HG02571 (cell line): ENCODE data around the gene NRBF2.
"Not testable (repeated sequence)": the region's sequence is repeated elsewhere in the genome, so short reads cannot be mapped to it uniquely, and the experiment has no call there.

ENCODE experiments used
- ATAC-seq: cut with Tn5 transposase; IDR thresholded peaks from one replicate; pipeline ENCODE4 v1.9.1; 2021; ENCODE audit warnings: mild to moderate bottlenecking, moderate library complexity; ENCODE audit not compliant: unreplicated experiment

NRBF2 gene

DNA sequence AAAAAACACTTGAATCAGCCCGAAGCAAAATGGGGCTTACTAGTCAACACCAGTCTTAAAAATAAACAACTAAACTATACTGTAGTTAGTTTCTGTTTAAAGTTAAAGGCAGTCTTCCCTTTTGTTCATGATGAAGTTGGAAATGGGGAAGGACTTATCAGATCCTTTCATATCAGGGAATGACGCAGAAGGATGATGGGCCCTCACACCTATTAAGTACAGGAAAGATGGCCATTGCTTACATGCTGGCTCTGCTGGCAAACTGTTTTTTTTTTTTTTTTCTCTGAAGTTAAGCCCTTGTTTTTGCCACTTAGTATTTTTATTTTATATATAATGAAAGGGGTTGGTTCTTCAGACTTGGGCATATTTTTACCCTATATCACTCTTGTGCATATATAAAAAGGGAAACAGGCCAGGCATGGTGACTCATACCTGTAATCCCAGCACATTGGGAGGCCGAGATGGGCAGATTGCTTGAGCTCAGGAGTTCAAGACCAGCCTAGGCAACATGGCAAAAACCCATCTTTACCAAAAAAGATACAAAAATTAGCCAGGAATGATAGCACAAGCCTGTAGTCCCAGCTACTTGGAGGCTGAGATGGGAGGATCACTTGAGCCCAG is 16.6 kb upstream of the NRBF2 start:
- no peak for ATAC-seq

DNA sequence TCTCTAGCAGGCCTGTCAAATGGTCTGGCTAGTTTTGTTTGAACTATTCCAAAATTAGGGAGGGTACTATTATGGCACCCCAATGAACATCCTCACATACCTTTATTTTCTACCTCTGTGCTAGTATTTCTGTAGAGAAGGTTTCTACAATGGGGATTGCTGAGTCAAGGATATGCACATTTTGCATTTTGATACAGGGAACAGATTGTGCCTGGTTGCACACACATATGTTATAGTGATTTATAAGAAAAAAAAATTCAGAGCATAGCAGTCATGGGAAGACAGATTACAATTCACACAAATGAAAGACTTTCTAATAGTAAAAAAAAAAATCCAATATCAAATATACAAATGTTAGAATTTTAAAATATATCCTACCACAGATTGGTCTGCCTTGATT is 14.1 kb upstream of the NRBF2 start:
- ATAC-seq: no peak

DNA sequence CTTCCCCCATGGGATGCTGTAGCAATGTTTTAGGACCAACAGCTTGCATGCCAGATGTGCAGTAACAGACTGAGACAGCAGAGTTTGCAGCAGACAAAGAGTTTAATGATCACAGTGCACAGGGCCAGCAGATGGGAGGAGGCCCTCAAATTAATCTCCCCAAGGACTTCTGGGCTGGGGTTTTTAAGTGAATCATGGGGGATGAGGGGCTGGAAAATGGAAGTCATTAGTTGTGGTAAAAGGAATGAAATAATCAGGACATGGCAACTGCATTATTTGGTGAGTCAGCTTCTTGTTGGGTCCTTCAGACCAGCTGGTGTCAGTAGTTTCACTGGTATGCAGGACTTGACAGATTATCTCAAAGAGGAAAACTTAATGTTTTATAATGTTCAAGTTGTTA is 12.6 kb upstream of the NRBF2 start:
- no peak for ATAC-seq

DNA sequence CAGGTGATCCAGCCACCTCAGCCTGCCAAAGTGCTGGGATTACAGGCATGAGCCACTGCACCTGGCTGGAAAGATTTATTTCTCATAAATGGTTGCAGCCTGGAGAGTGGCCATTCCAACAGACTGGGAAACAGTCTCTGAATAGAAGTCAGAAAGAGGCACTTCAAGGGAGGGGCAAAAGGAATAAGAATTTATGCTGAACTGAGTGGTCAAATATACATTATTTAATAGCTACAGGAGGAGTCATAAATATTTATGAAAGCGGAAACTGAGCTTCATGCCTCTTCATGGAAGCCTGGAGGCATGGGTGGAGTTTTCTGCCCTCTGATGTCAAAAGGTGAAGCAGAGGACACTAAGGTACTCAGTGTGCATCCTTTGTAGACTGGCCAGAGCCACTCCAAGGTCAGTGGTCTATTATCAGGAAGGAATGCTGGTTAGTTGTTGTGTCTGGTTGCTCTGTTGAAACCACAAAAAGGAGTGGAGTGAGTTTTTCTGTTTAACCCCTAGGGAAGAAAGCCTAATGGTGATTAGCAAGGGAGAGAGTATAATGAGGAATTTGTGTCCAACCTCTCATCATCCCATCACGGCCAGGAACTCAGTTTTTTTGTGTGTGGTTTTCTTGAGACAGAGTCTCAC is 9.3 kb upstream of the NRBF2 start:
- no peak for ATAC-seq

DNA sequence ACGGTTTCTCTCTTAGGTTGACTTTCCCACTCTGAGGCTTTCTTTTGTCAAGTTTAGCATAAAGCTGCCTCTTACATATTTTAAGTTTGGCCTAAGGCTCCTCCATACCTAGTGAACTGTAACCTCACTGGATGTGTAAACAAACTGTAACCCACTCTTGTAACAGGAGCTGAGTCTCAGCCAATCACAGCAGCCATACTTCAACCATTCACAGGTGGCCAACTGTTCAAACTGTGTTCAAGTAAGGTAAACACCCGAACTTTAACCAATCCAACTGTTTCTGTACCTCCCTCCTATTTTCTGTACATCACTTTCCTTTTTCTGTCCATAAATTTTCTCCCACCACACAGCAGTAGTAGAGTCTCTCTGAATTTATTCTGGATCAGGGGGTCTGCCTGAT is 7.7 kb upstream of the NRBF2 start:
- no peak for ATAC-seq

DNA sequence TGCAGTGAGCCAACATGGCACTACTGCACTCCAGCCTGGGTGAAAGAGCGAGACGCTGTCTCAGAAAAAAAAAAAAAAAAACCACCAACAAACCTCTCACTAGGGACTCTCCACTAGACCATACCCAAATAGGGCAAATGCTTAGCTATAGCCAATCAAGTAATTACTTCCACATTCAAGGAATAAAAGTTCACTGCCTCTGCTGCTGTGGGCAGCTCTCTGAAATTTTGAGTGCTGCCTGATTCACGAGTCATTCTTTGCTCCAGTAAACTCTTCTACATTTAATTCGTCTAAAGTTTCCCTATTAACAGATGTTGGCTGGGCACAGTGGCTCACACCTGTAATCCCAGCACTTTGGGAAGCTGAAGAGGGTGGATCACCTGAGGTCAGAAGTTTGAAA is 4.7 kb upstream of the NRBF2 start:
- no peak for ATAC-seq

DNA sequence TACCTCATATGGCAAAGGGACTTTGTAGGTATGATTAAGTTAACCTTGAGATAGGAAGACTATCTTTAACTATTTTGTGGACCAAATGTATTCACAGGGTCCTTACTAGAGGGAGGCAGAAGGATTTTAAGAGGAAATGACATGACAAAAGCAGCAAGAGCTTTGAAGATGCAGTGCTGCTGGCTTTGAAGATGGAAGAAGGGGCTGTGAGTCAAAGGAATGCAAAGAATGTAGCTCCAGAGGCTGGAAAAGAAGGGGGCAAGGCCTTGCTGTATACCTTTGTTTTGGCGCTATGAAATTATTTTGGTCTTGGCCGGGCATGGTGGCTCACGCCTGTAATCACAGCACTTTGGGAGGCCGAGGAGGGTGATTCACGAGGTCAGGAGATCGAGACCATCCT is 3.2 kb upstream of the NRBF2 start:
- ATAC-seq: no peak

DNA sequence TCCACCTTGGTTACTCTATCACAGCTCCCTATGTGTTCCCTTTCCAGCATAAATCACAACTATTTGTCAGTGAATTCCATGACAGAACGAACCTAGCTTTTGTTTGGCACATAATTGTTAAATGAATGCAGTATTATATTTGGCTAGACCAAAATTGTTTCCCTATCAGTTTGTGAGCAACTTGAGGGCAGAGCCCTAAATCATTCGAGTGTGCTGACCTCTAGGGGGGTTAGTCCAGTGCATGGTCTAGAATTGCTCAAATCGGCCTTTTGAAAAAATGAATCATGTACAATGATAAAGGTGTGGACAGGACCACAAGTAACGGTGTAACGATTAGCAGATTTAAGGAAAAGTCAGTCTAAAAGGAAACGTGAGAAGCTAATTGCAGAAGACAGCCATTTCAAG is 475 bp upstream of the NRBF2 start:
- ATAC-seq: no peak

DNA sequence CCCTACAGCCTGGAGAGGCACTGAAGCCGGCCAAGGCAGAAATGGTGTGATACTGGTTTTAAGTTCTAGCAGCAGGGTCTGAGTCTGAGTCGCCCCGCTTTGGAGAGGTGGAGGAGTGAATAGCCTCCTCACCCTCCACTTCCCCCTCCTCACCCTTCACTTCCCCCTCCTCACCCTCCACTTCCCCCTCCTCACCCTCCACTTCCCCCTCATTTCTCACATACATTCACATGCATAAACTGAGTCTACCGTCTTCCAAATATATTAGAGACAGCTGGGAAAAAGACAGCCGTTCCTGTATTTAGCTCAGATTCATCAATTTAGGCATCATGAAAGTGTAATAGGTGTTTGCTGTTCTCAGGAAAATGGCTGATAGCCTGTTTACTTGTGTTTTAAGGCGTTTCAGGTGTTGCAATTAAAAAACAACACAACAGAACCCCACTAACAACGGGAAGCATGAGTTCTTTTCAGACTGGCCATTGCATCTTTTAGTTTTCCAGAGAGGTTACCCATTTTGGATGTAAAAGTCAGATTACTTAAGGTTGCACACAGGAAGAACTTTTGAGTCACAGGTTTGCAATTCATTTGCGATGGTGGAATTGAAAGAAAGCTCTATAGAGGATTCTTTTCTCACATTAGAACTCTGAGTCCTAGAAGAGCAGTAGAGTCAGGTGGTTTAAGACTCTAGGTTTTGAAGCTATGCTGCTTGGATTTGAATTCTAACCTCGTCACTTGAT is 861 bp downstream of the NRBF2 start:
- ATAC-seq: no peak

DNA sequence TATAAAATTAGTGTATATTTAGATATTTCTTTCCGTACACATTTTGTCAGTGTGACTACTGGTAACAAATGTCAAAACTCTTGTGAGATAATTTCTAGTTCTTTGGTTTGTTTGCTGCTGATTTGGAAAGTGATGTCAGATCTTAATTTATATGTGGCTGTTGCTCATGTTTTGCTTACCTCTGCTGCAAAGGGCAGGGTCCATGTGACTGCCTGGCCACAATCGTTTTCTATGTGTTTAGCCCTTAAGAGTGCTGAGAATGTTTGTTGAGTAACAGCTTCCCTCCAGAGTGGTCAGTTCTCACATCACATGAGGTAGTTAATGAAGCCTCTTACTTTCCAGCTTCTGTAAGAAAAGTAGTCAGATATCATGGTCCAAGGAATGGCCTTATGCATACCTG is 4.2 kb downstream of the NRBF2 start:
- ATAC-seq: no peak

DNA sequence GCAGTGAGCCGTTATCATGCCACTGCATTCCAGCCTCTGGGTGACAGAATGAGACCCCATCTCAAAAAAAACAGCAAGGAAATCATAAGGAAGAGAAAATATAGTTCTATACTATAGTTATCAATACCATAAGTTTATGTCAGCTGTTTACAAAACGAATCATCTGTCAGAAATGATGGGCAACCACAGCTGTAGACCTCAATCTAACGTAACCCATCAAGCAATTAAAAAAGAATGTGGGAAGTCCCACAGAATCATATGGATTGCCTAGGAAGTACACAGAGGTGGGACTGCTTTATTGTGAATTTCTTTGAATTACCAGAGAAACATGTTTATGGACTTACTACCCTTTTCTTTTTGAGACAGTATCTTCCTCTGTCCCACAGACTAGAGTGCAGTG is 6.9 kb downstream of the NRBF2 start:
- ATAC-seq: no peak

DNA sequence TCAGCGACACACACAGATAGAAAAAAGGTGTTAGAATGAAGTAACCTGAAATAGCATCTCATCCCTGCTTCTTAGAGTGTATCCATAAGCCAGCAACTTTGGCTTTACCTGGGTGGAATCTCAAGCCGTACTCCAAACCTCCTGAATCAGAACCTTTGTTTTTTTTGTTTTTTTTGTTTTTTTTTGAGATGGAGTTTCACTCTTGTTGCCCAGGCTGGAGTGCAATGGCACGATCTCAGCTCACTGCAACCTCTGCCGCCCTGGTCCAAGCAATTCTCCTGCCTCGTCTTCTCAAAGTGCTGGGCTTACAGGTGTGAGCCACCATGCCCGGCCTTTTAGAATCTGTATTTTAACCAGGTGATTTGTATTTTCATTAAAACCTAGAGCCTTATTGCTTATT is 9.0 kb downstream of the NRBF2 start:
- no peak for ATAC-seq

DNA sequence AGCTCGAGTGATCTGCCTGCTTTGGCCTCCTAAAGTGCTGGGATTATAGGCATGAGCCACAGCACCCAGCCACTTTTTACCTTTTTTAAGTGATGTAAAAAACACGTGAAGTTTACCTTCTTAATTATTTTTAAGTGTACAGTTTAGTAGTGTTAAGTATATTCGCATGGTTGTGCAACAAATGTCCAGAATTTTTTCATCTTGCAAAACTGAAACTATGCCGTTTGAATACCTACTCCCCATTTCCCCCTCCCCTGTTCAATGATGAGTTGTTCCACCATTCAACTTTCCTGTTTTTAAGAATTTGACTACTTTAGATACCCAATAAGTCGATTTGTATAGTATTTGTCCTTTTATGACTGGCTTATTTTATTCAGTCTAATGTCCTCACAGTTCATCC is 10.9 kb downstream of the NRBF2 start:
- no peak for ATAC-seq

DNA sequence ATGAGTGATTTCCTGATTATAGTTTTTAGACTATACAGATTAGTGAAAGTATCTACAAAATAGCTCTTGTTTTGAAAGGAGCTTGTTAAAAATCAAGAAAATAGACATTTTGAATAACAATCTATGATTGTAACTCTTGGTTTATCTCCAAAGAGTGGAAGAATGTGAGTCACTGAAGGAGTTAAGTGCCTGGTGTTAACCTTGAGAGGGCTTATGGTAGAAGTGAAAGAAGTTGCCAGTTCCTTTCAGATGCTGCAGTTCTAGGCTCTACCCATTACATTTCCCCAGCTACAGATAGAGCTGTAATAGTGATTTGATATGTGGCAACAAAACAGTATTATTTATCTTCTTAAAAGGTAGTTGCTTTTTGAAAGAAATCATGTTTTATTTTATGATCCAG is 12.7 kb downstream of the NRBF2 start:
- ATAC-seq: no peak

DNA sequence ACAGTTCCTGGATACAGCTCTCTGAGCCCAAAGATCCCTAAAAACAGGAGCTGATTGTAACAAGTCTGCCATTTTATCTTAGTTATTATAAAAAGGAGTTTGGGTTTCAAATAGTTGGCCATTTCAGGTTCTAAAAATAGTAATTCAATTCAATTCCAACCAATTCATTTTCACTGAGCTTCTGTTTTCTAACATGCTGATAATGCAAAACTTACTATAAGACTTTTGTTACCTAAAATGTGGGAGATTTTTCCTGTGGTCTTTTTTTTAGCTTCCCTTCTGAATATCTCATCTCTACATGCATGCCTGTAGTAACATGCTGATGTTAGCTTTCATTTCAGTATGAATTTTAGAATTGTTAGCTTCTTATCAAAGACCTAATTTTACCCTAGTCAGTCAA is 13.4 kb downstream of the NRBF2 start:
- no peak for ATAC-seq

DNA sequence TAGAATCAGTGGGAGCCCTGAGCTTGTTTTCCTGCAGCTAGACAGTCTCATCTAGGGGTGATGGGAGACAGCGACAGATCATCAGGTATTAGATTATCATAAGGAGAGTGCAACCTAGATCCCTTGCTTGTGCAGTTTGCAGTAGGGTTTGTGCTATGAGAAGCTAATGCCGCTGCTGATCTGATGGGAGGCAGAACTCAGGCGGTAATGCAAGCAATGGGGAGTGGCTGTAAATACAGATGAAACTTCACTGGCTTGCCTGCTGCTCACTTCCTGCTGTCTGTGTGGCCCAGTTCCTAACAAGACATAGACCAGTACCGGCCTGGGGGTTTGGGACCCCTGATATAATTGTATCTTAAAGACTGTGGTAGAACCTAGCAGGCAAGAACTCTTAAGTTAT is 17.6 kb downstream of the NRBF2 start:
- no peak for ATAC-seq

DNA sequence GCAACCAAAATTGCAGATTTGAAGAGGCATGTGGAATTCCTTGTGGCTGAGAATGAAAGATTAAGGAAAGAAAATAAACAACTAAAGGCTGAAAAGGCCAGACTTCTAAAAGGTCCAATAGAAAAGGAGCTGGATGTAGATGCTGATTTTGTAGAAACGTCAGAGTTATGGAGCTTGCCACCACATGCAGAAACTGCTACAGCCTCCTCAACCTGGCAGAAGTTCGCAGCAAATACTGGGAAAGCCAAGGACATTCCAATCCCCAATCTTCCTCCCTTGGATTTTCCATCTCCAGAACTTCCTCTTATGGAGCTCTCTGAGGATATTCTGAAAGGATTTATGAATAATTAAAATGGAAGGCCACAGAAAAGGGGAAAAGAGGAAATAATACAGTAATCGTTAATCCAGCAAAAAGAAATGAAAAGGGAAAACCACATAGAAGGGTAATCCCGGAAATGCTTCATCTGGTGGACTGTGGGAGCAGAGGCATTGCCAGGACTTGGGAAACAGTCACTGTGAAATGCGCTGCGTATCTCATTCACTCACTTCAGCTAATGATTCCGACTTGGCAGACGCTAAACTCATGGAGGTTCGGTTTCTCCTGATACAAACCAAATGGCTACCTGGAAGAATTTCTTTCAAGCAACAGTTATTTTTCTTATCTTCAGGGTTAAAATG is 20.9 kb downstream of the NRBF2 start:
- ATAC-seq: not testable (repeated sequence)

DNA sequence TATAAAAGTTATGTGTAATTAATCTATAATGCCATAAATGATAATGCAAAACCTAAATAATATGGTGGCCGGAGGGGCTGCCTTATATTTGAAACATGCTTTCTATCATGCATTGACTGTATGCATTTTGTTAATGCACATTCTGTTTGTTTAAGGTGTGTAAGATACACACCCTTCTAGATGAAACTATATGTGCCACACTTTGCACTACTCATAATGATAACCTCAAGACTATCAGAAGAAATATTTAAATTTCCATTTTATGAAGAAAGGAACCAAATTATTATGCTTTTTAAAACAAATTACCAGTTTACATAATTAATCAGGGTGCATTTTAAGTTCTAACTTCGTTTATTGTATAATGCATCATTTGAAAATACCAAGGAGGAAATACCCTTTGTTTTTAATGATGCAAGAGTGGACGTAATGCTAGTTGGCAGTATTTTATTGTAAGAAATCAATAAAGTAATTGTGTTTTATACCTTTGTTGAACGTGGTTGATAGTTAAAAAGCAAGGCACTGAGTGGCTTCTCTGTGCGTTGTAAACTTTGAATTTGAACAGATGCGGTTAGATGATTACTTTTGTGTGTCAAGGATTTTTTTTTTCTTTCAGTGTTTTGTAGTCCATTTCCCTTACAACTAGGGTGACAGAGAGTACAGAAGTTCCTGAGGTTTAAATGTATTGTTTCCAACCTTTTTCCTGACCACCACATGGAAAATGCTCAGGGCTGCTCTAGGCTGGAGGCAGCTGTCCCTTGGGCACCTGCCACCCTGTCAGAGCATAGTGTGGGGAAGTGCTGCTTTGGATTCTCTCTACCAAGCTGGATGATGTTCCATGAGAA is 21.6 kb downstream of the NRBF2 start:
- no peak for ATAC-seq

DNA sequence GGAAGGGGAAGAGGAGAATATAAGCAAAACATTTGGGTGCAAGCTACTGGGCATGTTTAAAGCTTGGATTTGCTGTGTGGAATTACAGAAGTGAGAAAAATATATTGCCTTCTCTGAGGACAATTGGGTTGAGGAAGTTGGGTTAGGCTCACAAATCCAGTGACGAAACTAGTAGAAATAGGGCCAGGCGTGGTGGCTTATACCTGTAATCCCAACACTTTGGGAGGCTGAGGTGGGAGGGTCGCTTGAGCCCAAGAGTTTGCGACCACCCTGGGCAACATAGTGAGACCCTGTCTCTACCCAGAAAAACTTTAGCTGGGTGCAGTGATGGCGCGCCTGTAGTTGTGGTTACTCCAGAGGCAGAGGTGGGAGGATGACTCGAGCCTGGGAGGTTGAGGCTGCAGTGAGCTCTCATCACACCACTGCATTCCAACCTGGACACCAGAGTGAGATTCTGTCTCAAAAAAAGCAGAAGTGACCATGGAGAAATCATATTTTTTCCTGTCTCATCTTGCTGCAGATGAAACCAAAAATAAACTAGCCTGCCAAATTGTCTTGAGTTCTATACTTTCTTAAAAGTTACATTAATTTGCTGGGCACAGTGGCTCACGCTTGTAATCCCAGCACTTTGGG is 22.4 kb downstream of the NRBF2 start:
- no peak for ATAC-seq

DNA sequence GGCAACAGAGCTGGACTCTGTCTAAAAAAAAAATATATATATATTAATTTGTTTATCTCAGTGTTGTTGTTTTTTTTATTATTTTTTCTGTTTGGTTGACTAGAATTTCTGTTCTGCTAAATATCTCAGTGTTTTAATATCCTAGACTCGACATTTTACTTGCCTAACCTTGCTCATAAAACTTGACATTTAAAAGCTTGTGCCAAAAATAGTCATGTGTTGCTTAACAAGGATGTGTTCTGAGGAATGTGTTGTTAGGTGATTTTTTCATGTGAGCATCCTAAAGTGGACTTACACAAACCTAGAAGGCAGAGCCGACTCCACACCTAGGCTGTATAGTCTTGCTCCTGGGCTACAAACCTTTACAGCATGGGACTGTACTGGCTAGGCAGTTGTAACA is 23.1 kb downstream of the NRBF2 start:
- ATAC-seq: no peak
